SK-N-SH treated with all-trans-retinoic acid at 6 μM for 48 hours (cell line): ENCODE data around the gene PPRC1.

Experiments used
- ATAC-seq: fragments of 200-7000 bp; cut with Tn5 transposase; 3 replicates; pipeline ENCODE4 v1.9.1; 2020; ENCODE audit warnings: mild to moderate bottlenecking, moderate library complexity
- BACH2 ChIP-seq: fragments of 250-450 bp; sonication (Bioruptor Pico); IDR thresholded peaks from 2 replicates; pipeline ENCODE4 v1.9.0; 2021; ENCODE audit warnings: mild to moderate bottlenecking, borderline replicate concordance
- CREB5 ChIP-seq: fragments of 250-450 bp; sonication (Bioruptor Pico); IDR thresholded peaks from 2 replicates; pipeline ENCODE4 v1.5.1; 2020; ENCODE audit warnings: low read depth, mild to moderate bottlenecking, moderate library complexity
- GLIS3 ChIP-seq: fragments of 250-450 bp; sonication (Bioruptor Pico); IDR thresholded peaks from 2 replicates; pipeline ENCODE4 v1.5.0; 2020; ENCODE audit warnings: mild to moderate bottlenecking, moderate library complexity
- OSR1 ChIP-seq: fragments of 250-450 bp; sonication (Bioruptor Pico); IDR thresholded peaks from 2 replicates; pipeline ENCODE4 v1.8.0; 2022; ENCODE audit warnings: moderate library complexity, mild to moderate bottlenecking, inconsistent platforms
- PATZ1 ChIP-seq: fragments of 250-450 bp; sonication (Bioruptor Pico); IDR thresholded peaks from 2 replicates; pipeline ENCODE4 v1.8.0; 2020; ENCODE audit warnings: mild to moderate bottlenecking, moderate library complexity, borderline replicate concordance
- POU6F1 ChIP-seq: fragments of 250-450 bp; sonication (Bioruptor Pico); IDR thresholded peaks from 2 replicates; pipeline ENCODE4 v1.8.0; 2021; ENCODE audit warnings: low read depth, mild to moderate bottlenecking, moderate library complexity, borderline replicate concordance
- PPARA ChIP-seq: fragments of 250-450 bp; sonication (Bioruptor Pico); IDR thresholded peaks from 2 replicates; pipeline ENCODE4 v1.5.0; 2020; ENCODE audit warnings: mild to moderate bottlenecking, borderline replicate concordance
- RARB ChIP-seq: fragments of 250-450 bp; sonication (Bioruptor Pico); IDR thresholded peaks from 2 replicates; pipeline ENCODE4 v1.8.0; 2021; ENCODE audit warnings: mild to moderate bottlenecking, moderate library complexity
- SNAI2 ChIP-seq: fragments of 250-450 bp; sonication (Bioruptor Pico); IDR thresholded peaks from 2 replicates; pipeline ENCODE4 v1.5.0; 2020; ENCODE audit warnings: mild to moderate bottlenecking, moderate library complexity
- TCF4 ChIP-seq: fragments of 250-450 bp; sonication (Bioruptor Pico); IDR thresholded peaks from 2 replicates; pipeline ENCODE4 v1.8.0; 2021; ENCODE audit warnings: mild to moderate bottlenecking, moderate library complexity, borderline replicate concordance
- TOX ChIP-seq: fragments of 250-450 bp; sonication (Bioruptor Pico); IDR thresholded peaks from 2 replicates; pipeline ENCODE4 v1.8.0; 2021; ENCODE audit warnings: mild to moderate bottlenecking, moderate library complexity, borderline replicate concordance
- TSHZ2 ChIP-seq: fragments of 250-450 bp; sonication (Bioruptor Pico); IDR thresholded peaks from 2 replicates; pipeline ENCODE4 v1.5.0; 2020; ENCODE audit warnings: mild to moderate bottlenecking, moderate library complexity
- ZC3H10 ChIP-seq: fragments of 250-450 bp; sonication (Bioruptor Pico); IDR thresholded peaks from 2 replicates; pipeline ENCODE4 v1.5.1; 2021; ENCODE audit warnings: mild to moderate bottlenecking, moderate library complexity
- ZFP3 ChIP-seq: fragments of 250-450 bp; sonication (Bioruptor Pico); IDR thresholded peaks from 2 replicates; pipeline ENCODE4 v1.5.0; 2020; ENCODE audit warnings: mild to moderate bottlenecking, moderate library complexity
- ZFP30 ChIP-seq: fragments of 450-650 bp; formaldehyde crosslinking; IDR thresholded peaks from 2 replicates; pipeline ENCODE4 v1.5.0; 2022; ENCODE audit warnings: mild to moderate bottlenecking, moderate library complexity
- ZNF565 ChIP-seq: fragments of 450-650 bp; formaldehyde crosslinking; conservative IDR thresholded peaks from 2 replicates; pipeline ENCODE4 v1.5.0; 2020; ENCODE audit warnings: low read depth, mild to moderate bottlenecking, moderate library complexity
- ZNF70 ChIP-seq: fragments of 450-650 bp; formaldehyde crosslinking; IDR thresholded peaks from 2 replicates; pipeline ENCODE4 v1.5.0; 2020; ENCODE audit warnings: mild to moderate bottlenecking, moderate library complexity
- ZNF8 ChIP-seq: fragments of 450-650 bp; formaldehyde crosslinking; IDR thresholded peaks from 2 replicates; pipeline ENCODE4 v1.5.0; 2020; ENCODE audit warnings: mild to moderate bottlenecking, moderate library complexity

The PPRC1 gene

GRCh38 chr10:102172288-102172687 is 39.4 kb downstream of the PPRC1 start:
- TF ChIP-seq ZNF8 (CRISPR knock-in tag) (no peak), TOX (no peak), ZFP30 (CRISPR knock-in tag) (no peak), ZFP3 (CRISPR knock-in tag) (no peak), BACH2 (CRISPR knock-in tag) (no peak), GLIS3 (CRISPR knock-in tag) (no peak), TSHZ2 (no peak), SNAI2 (CRISPR knock-in tag) (no peak)
- no peak for ATAC-seq

- TF ChIP-seq OSR1 (CRISPR knock-in tag) (no peak), CREB5 (no peak), ZFP3 (CRISPR knock-in tag) (no peak), ZC3H10 (CRISPR knock-in tag) (no peak), PPARA (CRISPR knock-in tag) (no peak), ZNF70 (CRISPR knock-in tag) (no peak), ZNF565 (CRISPR knock-in tag) (no peak)
- ATAC-seq = no peak; the same call in 1 of the 3 replicates
These were observed 42.6 kb downstream of the PPRC1 start for GRCh38 chr10:102175415-102175814.

- ATAC-seq = no peak
- TF ChIP-seq PATZ1 (CRISPR knock-in tag) = no peak
- TF ChIP-seq RARB (CRISPR knock-in tag) = no peak
- TF ChIP-seq PPARA (CRISPR knock-in tag) = no peak
- no peak for TF ChIP-seq SNAI2 (CRISPR knock-in tag)
- no peak for TF ChIP-seq TSHZ2
- no peak for TF ChIP-seq POU6F1 (CRISPR knock-in tag)
- no peak for TF ChIP-seq ZFP3 (CRISPR knock-in tag)
- TF ChIP-seq TOX = no peak
- TF ChIP-seq CREB5 = no peak
- TF ChIP-seq TCF4 (CRISPR knock-in tag) = no peak
- no peak for TF ChIP-seq ZNF565 (CRISPR knock-in tag)
These were observed 51.8 kb downstream of the PPRC1 start for GRCh38 chr10:102184606-102185005.
